ENCODE results near the gene PRICKLE4. TPM values are rescaled to one million over a fixed set of nuclear protein-coding genes. Genes with fewer than 3 reads are reported as not detected.

Gene PRICKLE4
- total RNA-seq, 1 donor = not detected

Small RNAs within 50 kb of the gene (small RNA-seq; reads per million reads assigned to genes)
- gene AL365205.2 = not detected
- gene AL365205.3 = not detected
- not detected for gene RF00393

Other genes with a start within 250 kb of the PRICKLE4 start
- 2.9 and 3.3 TPM in 2 replicates for gene FOXP4, start 234.4 kb upstream of the PRICKLE4 start, total RNA-seq
- 0.72 and 5.3 TPM in 2 replicates for gene MDFI, start 142.3 kb upstream of the PRICKLE4 start, total RNA-seq
- gene TFEB, start 45.2 kb upstream of the PRICKLE4 start, total RNA-seq = 5.1 and 5.6 TPM in 2 replicates
- gene PGC, start 33.4 kb upstream of the PRICKLE4 start, total RNA-seq = not detected in 2 replicates
- 1.5 and 1.8 TPM in 2 replicates for gene FRS3, start 882 bp upstream of the PRICKLE4 start, total RNA-seq
- 37.4 and 54.6 TPM in 2 replicates for gene TOMM6, start 6.9 kb downstream of the PRICKLE4 start, total RNA-seq
- gene USP49, start 114.6 kb downstream of the PRICKLE4 start, total RNA-seq = 3.6 and 3.8 TPM in 2 replicates
- gene MED20, start 140.4 kb downstream of the PRICKLE4 start, total RNA-seq = 27.4 and 30.8 TPM in 2 replicates
- gene BYSL, start 140.7 kb downstream of the PRICKLE4 start, total RNA-seq = 11.6 and 11.8 TPM in 2 replicates
- 17.7 and 21.0 TPM in 2 replicates for gene CCND3, start 161.0 kb downstream of the PRICKLE4 start, total RNA-seq